Measurements from ENCODE around the gene ERI2.
"Not testable (repeated sequence)": the region's sequence is repeated elsewhere in the genome, so short reads cannot be mapped to it uniquely, and the experiment has no call there.

ERI2 gene

GRCh38 chr16:20821682-20822081, 15.4 kb upstream of the ERI2 start:
- DNase-seq: no peak

GRCh38 chr16:20818929-20819585, 12.8 kb upstream of the ERI2 start:
- no peak for DNase-seq

- no peak for DNase-seq
Measured at GRCh38 chr16:20814784-20815183, 8.5 kb upstream of the ERI2 start.

- DNase-seq: no peak
Measured at GRCh38 chr16:20812510-20812909, 6.2 kb upstream of the ERI2 start.

- no peak for DNase-seq
Measured at GRCh38 chr16:20811889-20812439, 5.7 kb upstream of the ERI2 start.

GRCh38 chr16:20807862-20808261, 1.6 kb upstream of the ERI2 start:
- no peak for DNase-seq

- not testable (repeated sequence) for DNase-seq
Measured at GRCh38 chr16:20805684-20806167, 546 bp downstream of the ERI2 start.

GRCh38 chr16:20803561-20804214, 2.6 kb downstream of the ERI2 start:
- no peak for DNase-seq

GRCh38 chr16:20803192-20803560, 3.1 kb downstream of the ERI2 start:
- DNase-seq: no peak

- no peak for DNase-seq
Measured at GRCh38 chr16:20801278-20801677, 5.0 kb downstream of the ERI2 start.

- DNase-seq: no peak
Measured at GRCh38 chr16:20799599-20799998, 6.7 kb downstream of the ERI2 start.

- no peak for DNase-seq
Measured at GRCh38 chr16:20798364-20798763, 7.9 kb downstream of the ERI2 start.

- DNase-seq: no peak
Measured at GRCh38 chr16:20791923-20792612, 14.2 kb downstream of the ERI2 start.

GRCh38 chr16:20789130-20789529, 17.1 kb downstream of the ERI2 start:
- no peak for DNase-seq

GRCh38 chr16:20784204-20784603, 22.1 kb downstream of the ERI2 start:
- DNase-seq: no peak

- DNase-seq: no peak
Measured at GRCh38 chr16:20782470-20782869, 23.8 kb downstream of the ERI2 start.

GRCh38 chr16:20781697-20782096, 24.6 kb downstream of the ERI2 start:
- no peak for DNase-seq

- peak in 8 of 56 donors; percentile 0 to 15 (median 1) for DNase-seq
Measured at GRCh38 chr16:20774703-20775362, 31.4 kb downstream of the ERI2 start.

GRCh38 chr16:20773679-20774078, 32.6 kb downstream of the ERI2 start:
- no peak for DNase-seq

GRCh38 chr16:20768818-20769217, 37.5 kb downstream of the ERI2 start:
- no peak for DNase-seq

- no peak for DNase-seq
Measured at GRCh38 chr16:20768121-20768520, 38.2 kb downstream of the ERI2 start.

- DNase-seq: no peak
Measured at GRCh38 chr16:20767577-20767976, 38.7 kb downstream of the ERI2 start.
